22Rv1 (cell line): ENCODE results near the gene LMBR1.
"Not testable (repeated sequence)": the region's sequence is repeated elsewhere in the genome, so short reads cannot be mapped to it uniquely, and the experiment has no call there.

Source experiments
- ZFX ChIP-seq: fragments of 450-650 bp; IDR thresholded peaks from 2 replicates; pipeline ENCODE4 v1.6.1; 2017; ENCODE audit warnings: antibody characterized with exemption, borderline replicate concordance
- TF ChIP-seq, protein P1 (sequence below): fragments of 450-650 bp; IDR thresholded peaks from 2 replicates; pipeline ENCODE4 v1.5.1; 2017; ENCODE audit warnings: mild to moderate bottlenecking

DNA sequence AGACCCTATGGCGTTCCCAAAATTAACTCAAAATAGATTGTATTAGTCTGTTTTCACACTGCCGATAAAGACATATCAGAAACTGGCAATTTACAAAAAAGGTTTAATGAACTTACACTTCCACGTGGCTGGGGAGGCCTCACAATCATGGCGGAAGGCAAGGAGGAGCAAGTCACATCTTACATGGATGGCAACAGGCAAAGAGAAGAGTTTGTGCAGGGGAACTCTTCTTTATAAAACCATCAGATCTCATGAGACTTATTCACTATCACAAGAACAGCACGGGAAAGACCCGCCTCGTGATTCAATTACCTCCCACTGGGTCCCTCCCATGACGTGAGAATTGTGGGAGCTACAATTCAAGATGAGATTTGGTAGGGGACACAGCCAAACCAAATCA is 32.9 kb downstream of the LMBR1 start:
- TF ChIP-seq, protein P1, sequence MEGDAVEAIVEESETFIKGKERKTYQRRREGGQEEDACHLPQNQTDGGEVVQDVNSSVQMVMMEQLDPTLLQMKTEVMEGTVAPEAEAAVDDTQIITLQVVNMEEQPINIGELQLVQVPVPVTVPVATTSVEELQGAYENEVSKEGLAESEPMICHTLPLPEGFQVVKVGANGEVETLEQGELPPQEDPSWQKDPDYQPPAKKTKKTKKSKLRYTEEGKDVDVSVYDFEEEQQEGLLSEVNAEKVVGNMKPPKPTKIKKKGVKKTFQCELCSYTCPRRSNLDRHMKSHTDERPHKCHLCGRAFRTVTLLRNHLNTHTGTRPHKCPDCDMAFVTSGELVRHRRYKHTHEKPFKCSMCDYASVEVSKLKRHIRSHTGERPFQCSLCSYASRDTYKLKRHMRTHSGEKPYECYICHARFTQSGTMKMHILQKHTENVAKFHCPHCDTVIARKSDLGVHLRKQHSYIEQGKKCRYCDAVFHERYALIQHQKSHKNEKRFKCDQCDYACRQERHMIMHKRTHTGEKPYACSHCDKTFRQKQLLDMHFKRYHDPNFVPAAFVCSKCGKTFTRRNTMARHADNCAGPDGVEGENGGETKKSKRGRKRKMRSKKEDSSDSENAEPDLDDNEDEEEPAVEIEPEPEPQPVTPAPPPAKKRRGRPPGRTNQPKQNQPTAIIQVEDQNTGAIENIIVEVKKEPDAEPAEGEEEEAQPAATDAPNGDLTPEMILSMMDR = not testable (repeated sequence)
- not testable (repeated sequence) for TF ChIP-seq ZFX
